Fibroblast of mammary gland (primary cell): Measurements from ENCODE around the gene ENPEP.
"Not testable (repeated sequence)": the region's sequence is repeated elsewhere in the genome, so short reads cannot be mapped to it uniquely, and the experiment has no call there.

ENCODE experiments used
- DNase-seq: peaks from one replicate; pipeline ENCODE4 v3.0.0-alpha.2; 2010; ENCODE audit warnings: low read depth
- H3K4me3 ChIP-seq: 2 replicates; pipeline ENCODE4 v1.5.1; 2011; ENCODE audit warnings: low read depth, mild to moderate bottlenecking, low read length, moderate library complexity; ENCODE audit not compliant: control insufficient read depth
- TF ChIP-seq, protein P1 (sequence below): conservative IDR thresholded peaks from 2 replicates; pipeline ENCODE4 v1.5.1; 2011; ENCODE audit warnings: low read depth, low read length, inconsistent platforms; ENCODE audit not compliant: control insufficient read depth, insufficient read depth

ENPEP gene

GRCh38 chr4:110540982-110541451 lies 65.1 kb downstream of the ENPEP start:
- peak; percentile 93 for DNase-seq
- H3K4me3 ChIP-seq = no peak overlapping the region
- TF ChIP-seq, protein P1, sequence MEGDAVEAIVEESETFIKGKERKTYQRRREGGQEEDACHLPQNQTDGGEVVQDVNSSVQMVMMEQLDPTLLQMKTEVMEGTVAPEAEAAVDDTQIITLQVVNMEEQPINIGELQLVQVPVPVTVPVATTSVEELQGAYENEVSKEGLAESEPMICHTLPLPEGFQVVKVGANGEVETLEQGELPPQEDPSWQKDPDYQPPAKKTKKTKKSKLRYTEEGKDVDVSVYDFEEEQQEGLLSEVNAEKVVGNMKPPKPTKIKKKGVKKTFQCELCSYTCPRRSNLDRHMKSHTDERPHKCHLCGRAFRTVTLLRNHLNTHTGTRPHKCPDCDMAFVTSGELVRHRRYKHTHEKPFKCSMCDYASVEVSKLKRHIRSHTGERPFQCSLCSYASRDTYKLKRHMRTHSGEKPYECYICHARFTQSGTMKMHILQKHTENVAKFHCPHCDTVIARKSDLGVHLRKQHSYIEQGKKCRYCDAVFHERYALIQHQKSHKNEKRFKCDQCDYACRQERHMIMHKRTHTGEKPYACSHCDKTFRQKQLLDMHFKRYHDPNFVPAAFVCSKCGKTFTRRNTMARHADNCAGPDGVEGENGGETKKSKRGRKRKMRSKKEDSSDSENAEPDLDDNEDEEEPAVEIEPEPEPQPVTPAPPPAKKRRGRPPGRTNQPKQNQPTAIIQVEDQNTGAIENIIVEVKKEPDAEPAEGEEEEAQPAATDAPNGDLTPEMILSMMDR = no peak

GRCh38 chr4:110543577-110543976 lies 67.6 kb downstream of the ENPEP start:
- H3K4me3 ChIP-seq = no peak overlapping the region
- TF ChIP-seq, protein P1 = no peak
- DNase-seq = no peak

DNA sequence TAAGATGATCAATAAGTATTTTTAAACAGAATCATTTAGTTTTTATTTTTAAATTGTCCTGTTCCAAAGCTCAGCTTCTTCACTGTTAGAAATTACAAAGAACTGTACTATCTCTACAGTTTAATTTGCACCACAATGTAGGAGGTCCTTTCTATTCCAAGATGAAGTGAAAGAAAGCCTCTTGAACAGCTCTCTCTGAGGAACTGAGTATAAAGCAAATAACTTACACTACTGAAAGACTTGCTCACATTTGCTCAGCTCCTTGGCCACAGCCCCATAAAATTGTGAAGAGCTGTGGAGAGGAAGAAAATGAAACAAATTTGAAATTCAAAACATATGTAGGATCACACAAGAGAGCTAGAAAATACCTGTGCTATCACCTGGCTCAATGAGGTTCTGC lies 68.6 kb downstream of the ENPEP start:
- H3K4me3 ChIP-seq = no peak overlapping the region
- TF ChIP-seq, protein P1 = no peak
- DNase-seq = no peak

DNA sequence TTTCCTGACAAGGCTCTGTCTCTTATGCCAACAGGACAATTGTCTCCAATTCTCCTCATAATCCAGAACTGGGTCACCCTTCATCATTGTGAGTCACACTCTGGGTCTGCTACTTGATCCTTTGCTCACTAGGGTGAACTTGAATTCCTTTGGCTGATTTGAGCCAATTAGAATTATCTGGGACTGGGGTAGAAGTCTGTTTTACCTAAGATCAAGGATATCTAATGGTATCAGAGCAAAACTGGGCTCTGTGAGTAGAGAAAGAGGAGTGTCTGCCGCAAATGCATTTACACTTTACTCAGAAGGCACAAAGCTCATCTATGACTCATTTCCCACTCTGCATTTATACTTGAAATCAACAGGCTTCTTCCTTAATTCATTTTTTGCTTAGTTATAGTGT lies 74.3 kb downstream of the ENPEP start:
- H3K4me3 ChIP-seq = no peak overlapping the region
- TF ChIP-seq, protein P1 = no peak
- peak; percentile 36 for DNase-seq

DNA sequence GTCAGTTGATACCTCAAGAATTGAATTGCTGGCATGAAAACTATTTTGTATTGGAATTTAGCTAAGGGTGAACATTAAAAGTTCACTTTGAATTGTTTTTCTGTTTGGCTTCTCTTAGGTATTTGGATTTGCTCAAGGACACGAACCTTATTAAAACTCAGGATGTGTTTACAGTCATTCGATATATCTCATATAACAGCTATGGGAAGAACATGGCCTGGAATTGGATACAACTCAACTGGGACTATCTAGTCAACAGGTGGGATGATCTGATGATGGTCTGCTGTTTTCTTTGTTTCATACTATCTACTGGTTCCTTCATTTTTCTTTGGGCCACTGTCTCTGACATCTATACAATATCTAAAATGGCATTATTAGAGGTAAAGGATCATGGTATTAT lies 77.2 kb downstream of the ENPEP start:
- TF ChIP-seq, protein P1 = no peak
- no peak for DNase-seq
- H3K4me3 ChIP-seq = no peak overlapping the region

- no peak for DNase-seq
- H3K4me3 ChIP-seq = no peak overlapping the region
- TF ChIP-seq, protein P1 = no peak
These were observed 91.3 kb downstream of the ENPEP start for GRCh38 chr4:110567214-110567613.

GRCh38 chr4:110576696-110577095 lies 100.7 kb downstream of the ENPEP start:
- DNase-seq, H3K4me3 ChIP-seq: not testable (repeated sequence)
